Naive thymus-derived CD4-positive, alpha-beta T cell (primary cell): ENCODE results near the gene TNNI3K. TPM values are rescaled to one million over a fixed set of nuclear protein-coding genes. Genes with fewer than 3 reads are reported as not detected.

ENCODE experiments used
- ATAC-seq: fragments of 150-1000 bp; cut with Tn5 transposase; 2 replicates; pipeline ENCODE4 v1.10.0; 2021; ENCODE audit warnings: mild to moderate bottlenecking, moderate library complexity
- CTCF ChIA-PET: fragments of 350-600 bp; sonication (Branson Sonifier 250); formaldehyde crosslinking; loops from one replicate; lab custom pipeline; 2021; ENCODE audit warnings: antibody characterized with exemption; lab: Charles Lee
- POLR2A ChIA-PET: fragments of 350-600 bp; sonication (Branson Sonifier 250); formaldehyde crosslinking; loops from one replicate; lab custom pipeline; 2021; ENCODE audit warnings: antibody characterized with exemption, inconsistent platforms; lab: Charles Lee
- DNase-seq, 9 donors: peaks; one replicate each; pipeline versions ENCODE4 v3.0.0 to v3.0.0-alpha.2; 2020 to 2022; ENCODE audit warnings: mixed read lengths in 1 of 9
- H3K27ac ChIP-seq: one replicate; pipeline ENCODE4 v1.7.0; 2013; ENCODE audit warnings: mild to moderate bottlenecking, low read depth, low read length, moderate library complexity
- H3K27me3 ChIP-seq, 2 donors: one replicate each; pipeline ENCODE4 v1.7.0; 2013; ENCODE audit warnings: low read length in 2 of 2, mild to moderate bottlenecking in 2 of 2, moderate library complexity in 2 of 2; ENCODE audit not compliant: control insufficient read depth in 2 of 2, insufficient read depth in 2 of 2
- H3K36me3 ChIP-seq, 3 experiments: 1 replicate in 2 of 3; 2 replicates in 1 of 3; pipeline ENCODE4 v1.7.0; 2013; ENCODE audit warnings: low read length in 3 of 3, mild to moderate bottlenecking in 3 of 3, moderate library complexity in 1 of 3; ENCODE audit not compliant: insufficient read depth in 3 of 3, control insufficient read depth in 2 of 3
- H3K4me1 ChIP-seq, 2 donors: one replicate each; pipeline ENCODE4 v1.7.0; 2013; ENCODE audit warnings: low read length in 2 of 2, mild to moderate bottlenecking in 2 of 2, moderate library complexity in 1 of 2; ENCODE audit not compliant: control insufficient read depth in 2 of 2, insufficient read depth in 2 of 2
- H3K4me3 ChIP-seq: 2 replicates; pipeline ENCODE4 v1.7.0; 2013; ENCODE audit warnings: mild to moderate bottlenecking, low read length
- H3K9me3 ChIP-seq, 3 experiments: 1 replicate in 2 of 3; 2 replicates in 1 of 3; pipeline ENCODE4 v1.7.0; 2013; ENCODE audit warnings: low read length in 3 of 3; ENCODE audit not compliant: control insufficient read depth in 2 of 3
- H3K27ac Mint-ChIP-seq, 9 donors: one replicate each; pipeline ENCODE4 v1.8.0; 2020 to 2022; ENCODE audit warnings: mixed read lengths in 9 of 9, mild to moderate bottlenecking in 8 of 9, moderate library complexity in 5 of 9, inconsistent platforms in 2 of 9
- H3K27me3 Mint-ChIP-seq, 5 donors: one replicate each; pipeline ENCODE4 v1.8.0; 2021 to 2022; ENCODE audit warnings: mixed read lengths in 5 of 5, mild to moderate bottlenecking in 1 of 5
- H3K36me3 Mint-ChIP-seq, 5 donors: one replicate each; pipeline ENCODE4 v1.8.0; 2020 to 2022; ENCODE audit warnings: mixed read lengths in 5 of 5, mild to moderate bottlenecking in 3 of 5, inconsistent platforms in 1 of 5
- H3K4me1 Mint-ChIP-seq, 7 donors: one replicate each; pipeline ENCODE4 v1.8.0; 2020 to 2022; ENCODE audit warnings: mixed read lengths in 7 of 7, mild to moderate bottlenecking in 3 of 7, inconsistent platforms in 1 of 7
- H3K4me3 Mint-ChIP-seq, 10 donors: one replicate each; pipeline ENCODE4 v1.8.0; 2020 to 2022; ENCODE audit warnings: mild to moderate bottlenecking in 10 of 10, mixed read lengths in 10 of 10, moderate library complexity in 6 of 10, inconsistent platforms in 2 of 10
- H3K9me3 Mint-ChIP-seq, 11 donors: one replicate each; pipeline ENCODE4 v1.8.0; 2020 to 2022; ENCODE audit warnings: mixed read lengths in 11 of 11, mild to moderate bottlenecking in 4 of 11, inconsistent platforms in 1 of 11, moderate library complexity in 1 of 11
- intact Hi-C, 2 donors: fragments of 100-400 bp; cut with micrococcal nuclease; formaldehyde crosslinking; loops; one replicate each; pipeline ENCODE4 v1.15.1; 2023
- polyA plus RNA-seq, 2 donors: library from polyadenylated mRNA; unstranded; fragments of 300-500 nt; fragmentation: Illumina TruSeq; gene quantifications; one replicate each; pipeline ENCODE4 v1.2.3, GENCODE V29; 2021
- total RNA-seq, 6 experiments: library from RNA in 5 of 6; stranded (reverse) in 5 of 6; gene quantifications; 1 replicate in 5 of 6; 2 replicates in 1 of 6; pipeline ENCODE4 v1.2.3 and lab custom pipeline; 2021 to 2026

The TNNI3K gene
- total and polyA plus RNA-seq, 7 experiments from 2014 or later: 0.41 TPM; not detected in 6

DNA sequence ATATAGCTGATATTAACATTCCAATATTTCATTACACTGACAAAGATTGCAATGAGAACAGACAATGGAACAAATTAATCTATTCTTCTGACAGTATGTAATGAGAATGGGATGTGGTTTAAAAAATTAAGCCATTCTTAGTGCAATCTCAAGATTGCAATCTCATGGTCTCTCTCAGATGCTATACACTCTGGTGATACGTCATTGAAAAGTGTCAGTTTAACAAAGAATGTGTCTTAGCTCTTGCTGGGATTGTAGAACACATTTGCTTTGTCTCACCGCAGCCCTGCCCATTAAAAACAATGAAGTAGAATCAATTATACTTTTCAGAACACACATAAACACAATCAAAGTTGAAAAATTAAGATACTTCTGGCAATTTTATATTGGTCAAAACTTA lies 222.1 kb downstream of the TNNI3K start:
- H3K36me3 Mint-ChIP-seq: no peaks in the 10 kb centered on the region
- no peaks in the 10 kb centered on the region for H3K4me1 Mint-ChIP-seq
- no peak overlapping the region for H3K4me3 Mint-ChIP-seq
- peaks cover 0 to 11% (median 4%) of the 10 kb centered on the region in 5 donors for H3K27me3 Mint-ChIP-seq
- Histone ChIP-seq H3K36me3 (no peaks in the 10 kb centered on the region), H3K27ac (no peak overlapping the region), H3K4me1 (no peaks in the 10 kb centered on the region), H3K4me3 (no peak overlapping the region), H3K27me3 (no peaks in the 10 kb centered on the region), H3K9me3 (no peaks in the 10 kb centered on the region)
- H3K27ac Mint-ChIP-seq: no peak overlapping the region
- intact Hi-C loops: no loop called here
- no peak for ATAC-seq
- peaks cover 0 to 8% (median 0%) of the 10 kb centered on the region in 11 donors for H3K9me3 Mint-ChIP-seq
- CTCF ChIA-PET: no interaction called here
- POLR2A ChIA-PET: no interaction called here
- no peak for DNase-seq

DNA sequence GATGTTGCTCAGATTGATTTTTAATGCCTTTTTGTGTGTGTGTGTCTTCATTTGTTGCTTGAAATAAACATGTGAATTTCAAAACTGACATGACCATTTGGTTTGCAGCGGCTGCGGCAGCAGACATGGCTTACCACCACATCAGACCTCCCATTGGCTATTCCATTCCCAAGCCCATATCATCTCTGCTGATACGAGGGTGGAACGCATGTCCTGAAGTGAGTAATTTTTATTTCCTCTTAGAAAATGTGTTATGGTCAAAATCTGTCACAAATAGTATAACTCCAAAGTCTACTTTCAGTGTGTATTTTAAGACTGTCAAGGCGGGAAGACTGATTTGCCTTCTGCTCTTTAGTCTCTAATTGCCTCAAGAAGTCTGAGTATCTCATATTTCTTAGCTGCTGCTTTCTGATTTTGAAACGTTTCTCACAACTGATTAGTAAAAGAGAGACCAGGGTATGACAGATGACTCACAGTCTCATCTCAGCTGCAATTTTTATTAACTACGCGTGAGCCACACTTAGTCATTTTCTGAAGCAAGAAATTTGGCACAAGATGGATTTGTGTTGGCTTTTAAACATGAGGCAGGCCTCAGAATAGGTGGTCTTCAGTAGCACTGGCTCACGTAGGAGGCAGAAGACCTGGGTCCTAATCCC lies 228.3 kb downstream of the TNNI3K start:
- Histone ChIP-seq H3K36me3 (no peaks in the 10 kb centered on the region), H3K4me3 (no peak overlapping the region), H3K4me1 (no peaks in the 10 kb centered on the region), H3K27me3 (no peaks in the 10 kb centered on the region), H3K9me3 (no peaks in the 10 kb centered on the region), H3K27ac (no peak overlapping the region)
- no peak overlapping the region for H3K4me3 Mint-ChIP-seq
- no peaks in the 10 kb centered on the region for H3K36me3 Mint-ChIP-seq
- POLR2A ChIA-PET: no interaction called here
- H3K27me3 Mint-ChIP-seq: peaks cover 0 to 19% (median 8%) of the 10 kb centered on the region in 5 donors
- peaks cover 0 to 4% (median 0%) of the 10 kb centered on the region in 11 donors for H3K9me3 Mint-ChIP-seq
- no peak overlapping the region for H3K27ac Mint-ChIP-seq
- intact Hi-C loops: no loop called here
- H3K4me1 Mint-ChIP-seq: no peaks in the 10 kb centered on the region
- DNase-seq: no peak
- no peak for ATAC-seq
- CTCF ChIA-PET: no interaction called here

DNA sequence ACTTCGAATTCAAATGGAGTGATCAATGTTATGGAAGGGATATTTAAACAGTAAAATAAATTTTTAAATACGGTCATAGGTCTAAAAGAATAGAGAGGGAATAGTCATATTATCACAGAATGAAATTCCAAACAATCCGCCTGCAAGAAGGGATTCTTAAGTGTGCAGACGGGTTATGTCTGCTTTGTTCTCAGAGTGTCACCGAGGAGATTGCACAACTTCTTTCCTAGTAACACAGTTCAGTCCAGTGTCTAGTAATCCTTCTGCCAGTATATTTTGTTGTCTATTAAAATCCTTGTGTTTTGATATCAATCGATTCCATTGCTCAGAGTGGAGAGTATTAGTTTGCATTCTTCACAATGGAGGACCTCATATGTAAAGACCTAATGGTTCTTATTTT lies 228.8 kb downstream of the TNNI3K start:
- Mint-ChIP-seq H3K27me3 (peaks cover 0 to 15% (median 2%) of the 10 kb centered on the region in 5 donors), H3K36me3 (no peaks in the 10 kb centered on the region), H3K4me3 (no peak overlapping the region), H3K4me1 (no peaks in the 10 kb centered on the region), H3K9me3 (peaks cover 0 to 3% (median 0%) of the 10 kb centered on the region in 11 donors), H3K27ac (no peak overlapping the region)
- Histone ChIP-seq H3K27me3 (no peaks in the 10 kb centered on the region), H3K4me1 (no peaks in the 10 kb centered on the region), H3K27ac (no peak overlapping the region), H3K4me3 (no peak overlapping the region), H3K36me3 (no peaks in the 10 kb centered on the region), H3K9me3 (no peaks in the 10 kb centered on the region)
- POLR2A ChIA-PET: no interaction called here
- CTCF ChIA-PET: no interaction called here
- intact Hi-C loops: no loop called here
- ATAC-seq: no peak
- DNase-seq: no peak

DNA sequence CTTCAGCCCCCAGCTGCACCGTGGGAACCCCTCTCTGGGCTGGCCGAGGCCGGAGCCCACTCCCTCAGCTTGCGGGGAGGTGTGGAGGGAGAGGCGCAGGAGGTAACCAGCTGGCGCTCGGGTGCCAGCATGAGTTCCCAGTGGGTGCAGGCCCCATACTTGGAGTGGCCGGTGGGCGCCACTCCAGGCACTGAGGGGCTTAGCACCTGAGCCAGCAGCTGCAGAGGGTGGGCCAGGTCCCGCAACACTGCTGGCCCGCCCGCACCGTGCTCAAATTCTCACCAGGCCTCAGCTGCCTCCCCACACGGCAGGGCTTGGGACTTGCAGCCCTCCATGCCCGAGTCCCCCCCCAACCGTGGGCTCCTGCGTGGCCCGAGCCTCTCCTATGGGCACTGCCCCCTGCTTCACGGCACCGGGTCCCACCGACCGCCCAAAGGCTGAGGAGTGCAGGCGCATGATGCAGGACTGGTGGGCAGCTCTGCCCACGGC lies 230.1 kb downstream of the TNNI3K start:
- peaks cover 0 to 11% (median 0%) of the 10 kb centered on the region in 5 donors for H3K27me3 Mint-ChIP-seq
- ATAC-seq: no peak
- H3K36me3 ChIP-seq: no peaks in the 10 kb centered on the region

DNA sequence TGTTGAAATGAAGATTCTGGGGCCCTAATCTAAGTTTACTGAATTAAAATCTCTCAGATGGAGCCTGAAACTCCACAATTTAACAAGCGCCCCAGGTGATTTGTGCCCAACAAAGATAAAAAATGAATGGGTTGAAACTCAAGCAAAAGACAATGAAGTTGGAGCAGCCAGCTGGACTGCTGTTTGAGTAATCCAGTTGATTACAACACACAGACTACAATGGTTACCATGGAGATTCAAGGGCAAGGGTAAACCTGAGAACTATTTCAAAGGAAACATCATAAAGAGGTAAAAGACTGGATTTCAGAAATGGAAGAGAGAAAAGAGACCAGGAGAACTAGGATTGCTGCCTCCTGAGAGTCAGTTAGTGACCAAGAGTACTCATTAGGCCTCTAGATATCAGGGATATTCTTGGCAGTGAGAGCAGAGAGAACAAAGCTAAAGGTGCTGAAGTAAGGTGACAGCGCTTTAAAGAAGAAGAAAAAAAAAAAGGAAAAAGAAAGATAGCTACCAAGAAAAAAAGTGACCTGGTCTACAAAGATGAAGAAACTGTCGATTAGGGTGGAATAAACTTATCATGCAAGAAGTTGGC lies 232.7 kb downstream of the TNNI3K start:
- H3K9me3 Mint-ChIP-seq: peaks cover 0 to 3% (median 0%) of the 10 kb centered on the region in 11 donors
- ChIA-PET CTCF (no interaction called here), POLR2A (no interaction called here)
- H3K4me1 Mint-ChIP-seq: no peaks in the 10 kb centered on the region
- H3K4me1 ChIP-seq: no peaks in the 10 kb centered on the region
- H3K27me3 Mint-ChIP-seq: peaks cover 0 to 11% (median 0%) of the 10 kb centered on the region in 5 donors
- H3K36me3 ChIP-seq: no peaks in the 10 kb centered on the region
- intact Hi-C loops: no loop called here
- no peak overlapping the region for H3K27ac ChIP-seq
- H3K27me3 ChIP-seq: no peaks in the 10 kb centered on the region
- no peaks in the 10 kb centered on the region for H3K36me3 Mint-ChIP-seq
- no peak overlapping the region for H3K27ac Mint-ChIP-seq
- no peaks in the 10 kb centered on the region for H3K9me3 ChIP-seq
- ATAC-seq: no peak
- no peak for DNase-seq
- no peak overlapping the region for H3K4me3 ChIP-seq
- H3K4me3 Mint-ChIP-seq: no peak overlapping the region

More for the DNA sequence above, 230.1 kb downstream of the TNNI3K start:
- H3K9me3 Mint-ChIP-seq: peaks cover 0 to 3% (median 0%) of the 10 kb centered on the region in 11 donors
- no peak overlapping the region for H3K27ac Mint-ChIP-seq
- Histone ChIP-seq H3K4me3 (no peak overlapping the region), H3K27ac (no peak overlapping the region), H3K27me3 (no peaks in the 10 kb centered on the region), H3K9me3 (no peaks in the 10 kb centered on the region), H3K4me1 (no peaks in the 10 kb centered on the region)
- H3K36me3 Mint-ChIP-seq: no peaks in the 10 kb centered on the region
- ChIA-PET POLR2A (no interaction called here), CTCF (no interaction called here)
- H3K4me3 Mint-ChIP-seq: no peak overlapping the region
- no peaks in the 10 kb centered on the region for H3K4me1 Mint-ChIP-seq
- no peak for DNase-seq
- intact Hi-C loops: no loop called here

DNA sequence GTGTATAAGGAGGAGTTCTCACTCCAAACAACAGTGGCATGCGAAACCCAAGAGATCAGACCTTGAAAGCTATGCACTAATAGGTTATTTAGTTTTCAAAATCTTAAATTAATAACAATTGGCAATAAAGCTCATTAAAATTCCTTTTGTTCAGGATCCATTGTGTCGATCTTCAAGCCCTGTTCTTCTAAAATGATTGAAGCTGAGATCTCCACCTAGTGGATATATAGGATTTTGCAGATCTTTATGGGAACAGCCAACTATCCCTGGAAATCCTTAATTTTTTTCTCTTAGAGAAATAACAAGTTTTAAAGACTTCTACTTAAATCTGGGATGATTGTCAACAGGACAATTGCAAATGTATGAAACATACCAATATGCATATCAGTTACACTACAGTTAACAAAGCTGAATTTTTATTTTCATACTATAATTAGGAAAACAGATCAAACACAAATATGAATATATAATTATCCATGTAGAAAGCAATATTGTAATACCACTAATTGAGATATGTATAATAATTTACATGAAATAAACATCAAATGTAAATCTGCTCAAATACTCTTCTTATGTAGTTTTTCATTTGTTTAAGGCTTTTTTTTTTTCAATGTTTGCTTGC lies 233.9 kb downstream of the TNNI3K start:
- no peaks in the 10 kb centered on the region for H3K9me3 ChIP-seq
- Mint-ChIP-seq H3K4me1 (no peaks in the 10 kb centered on the region), H3K4me3 (no peak overlapping the region), H3K27me3 (peaks cover 0 to 11% (median 0%) of the 10 kb centered on the region in 5 donors), H3K27ac (no peak overlapping the region), H3K36me3 (no peaks in the 10 kb centered on the region), H3K9me3 (peaks cover 0 to 3% (median 0%) of the 10 kb centered on the region in 11 donors)
- ChIA-PET POLR2A (no interaction called here), CTCF (interaction anchor here (0.5 to 0.7 kb wide), 2 partner anchors 9 to 25 kb away, joined by 3 to 4 read pairs; no protein-coding TSS in a partner anchor)
- H3K4me1 ChIP-seq: no peaks in the 10 kb centered on the region
- H3K27me3 ChIP-seq: no peaks in the 10 kb centered on the region
- H3K36me3 ChIP-seq: no peaks in the 10 kb centered on the region
- intact Hi-C loops: no loop called here
- DNase-seq (no peak), ATAC-seq (no peak)
- no peak overlapping the region for H3K4me3 ChIP-seq
- no peak overlapping the region for H3K27ac ChIP-seq
